IMR-90 (cell line): ENCODE data around the gene PXYLP1. TPM values are rescaled to one million over a fixed set of nuclear protein-coding genes. Genes with fewer than 3 reads are reported as not detected.

Experiments
- ATAC-seq: fragments of 200-7000 bp; cut with Tn5 transposase; 2 replicates; pipeline ENCODE4 v1.9.1; 2020; ENCODE audit warnings: low read depth, mild to moderate bottlenecking, moderate library complexity
- BruUV-seq: library from RNA; stranded (reverse); fragments of 400-500 nt; replicated peaks from 2 replicates; lab custom pipeline; 2021; lab: Mats Ljungman, UMichigan
- CTCF ChIA-PET: fragments of 300-600 bp; formaldehyde crosslinking; extraction: SDS; loops from one replicate; lab custom pipeline; 2021; ENCODE audit warnings: antibody characterized with exemption; lab: Yijun Ruan, JAX
- POLR2A ChIA-PET: fragments of 300-600 bp; sonication (Branson Sonifier 250); formaldehyde crosslinking; loops from one replicate; lab custom pipeline; 2022; ENCODE audit warnings: antibody characterized with exemption; ENCODE audit not compliant: unreplicated experiment; lab: Charles Lee
- DNase-seq: peaks from one replicate; pipeline ENCODE4 v3.0.0; 2013
- H2AFZ ChIP-seq: replicated peaks from 2 replicates; pipeline ENCODE3; 2013; ENCODE audit warnings: low read length, mild to moderate bottlenecking; ENCODE audit not compliant: poor library complexity
- H2AK5ac ChIP-seq: 2 replicates; pipeline ENCODE4 v1.6.1; 2013; ENCODE audit warnings: low read depth, low read length, inconsistent platforms
- H2AK9ac ChIP-seq: replicated peaks from 2 replicates; pipeline ENCODE3; 2013; ENCODE audit warnings: mild to moderate bottlenecking, low read depth, low read length, moderate library complexity; ENCODE audit not compliant: poor library complexity
- H2BK120ac ChIP-seq: 2 replicates; pipeline ENCODE4 v1.6.1; 2013; ENCODE audit warnings: low read depth, low read length, inconsistent platforms
- H2BK15ac ChIP-seq: 3 replicates; pipeline ENCODE4 v1.6.1; 2013; ENCODE audit warnings: low read depth, low read length, inconsistent platforms
- H2BK20ac ChIP-seq: 2 replicates; pipeline ENCODE4 v1.6.1; 2013; ENCODE audit warnings: low read depth, mild to moderate bottlenecking, inconsistent platforms, low read length, moderate library complexity
- H2BK5ac ChIP-seq: 2 replicates; pipeline ENCODE4 v1.6.1; 2013; ENCODE audit warnings: mild to moderate bottlenecking, low read depth, low read length, inconsistent platforms; ENCODE audit not compliant: poor library complexity, severe bottlenecking
- H3K14ac ChIP-seq: replicated peaks from 2 replicates; pipeline ENCODE4 v1.6.1; 2013; ENCODE audit warnings: low read depth, low read length, inconsistent platforms
- H3K18ac ChIP-seq: 2 replicates; pipeline ENCODE4 v1.6.1; 2013; ENCODE audit warnings: low read depth, low read length, control low read depth
- H3K23ac ChIP-seq: 2 replicates; pipeline ENCODE4 v1.6.1; 2013; ENCODE audit warnings: low read depth, low read length, inconsistent platforms
- H3K27ac ChIP-seq: 2 replicates; pipeline ENCODE4 v1.5.1; 2013; ENCODE audit warnings: mild to moderate bottlenecking, control low read depth, low read length; ENCODE audit not compliant: insufficient read depth
- H3K27me3 ChIP-seq: 2 replicates; pipeline ENCODE4 v1.6.1; 2013; ENCODE audit warnings: low read length; ENCODE audit not compliant: control insufficient read depth, insufficient read depth
- H3K36me3 ChIP-seq: 2 replicates; pipeline ENCODE4 v1.6.1; 2013; ENCODE audit warnings: low read length, mixed read lengths; ENCODE audit not compliant: control insufficient read depth, insufficient read depth
- H3K4ac ChIP-seq: 2 replicates; pipeline ENCODE4 v1.6.1; 2013; ENCODE audit warnings: low read depth, low read length, inconsistent platforms
- H3K4me1 ChIP-seq: 2 replicates; pipeline ENCODE4 v1.6.1; 2013; ENCODE audit warnings: low read length, mixed read lengths; ENCODE audit not compliant: control insufficient read depth, insufficient read depth
- H3K4me2 ChIP-seq: 2 replicates; pipeline ENCODE4 v1.6.1; 2013; ENCODE audit warnings: low read depth, mild to moderate bottlenecking, control low read depth, low read length, moderate library complexity
- H3K4me3 ChIP-seq: 2 replicates; pipeline ENCODE4 v1.5.1; 2013; ENCODE audit warnings: low read depth, mild to moderate bottlenecking, control low read depth, low read length, moderate library complexity; ENCODE audit not compliant: insufficient read depth
- H3K56ac ChIP-seq: 2 replicates; pipeline ENCODE4 v1.6.1; 2013; ENCODE audit warnings: low read length, inconsistent platforms; ENCODE audit not compliant: insufficient read depth; ENCODE audit errors: extremely low read depth
- H3K79me1 ChIP-seq, 2 experiments: 2 replicates each; pipeline ENCODE4 v1.6.1; 2013; ENCODE audit warnings: low read length in 2 of 2, inconsistent platforms in 1 of 2, low read depth in 1 of 2
- H3K9ac ChIP-seq: 2 replicates; pipeline ENCODE4 v1.6.1; 2013; ENCODE audit warnings: low read depth, low read length, control low read depth
- H3K9me1 ChIP-seq: 2 replicates; pipeline ENCODE4 v1.6.1; 2013; ENCODE audit warnings: low read length, inconsistent platforms; ENCODE audit not compliant: insufficient read depth
- H3K9me3 ChIP-seq: 2 replicates; pipeline ENCODE4 v1.6.1; 2013; ENCODE audit warnings: low read length; ENCODE audit not compliant: control insufficient read depth, insufficient read depth
- H4K20me1 ChIP-seq: 2 replicates; pipeline ENCODE4 v1.6.1; 2013; ENCODE audit warnings: low read length, inconsistent platforms; ENCODE audit not compliant: insufficient read depth
- H4K5ac ChIP-seq: 2 replicates; pipeline ENCODE4 v1.6.1; 2013; ENCODE audit warnings: mild to moderate bottlenecking, low read depth, low read length, control low read depth
- H4K8ac ChIP-seq, 2 experiments: 2 replicates each; pipeline ENCODE4 v1.6.1; 2013; ENCODE audit warnings: low read depth in 2 of 2, low read length in 2 of 2, control low read depth in 1 of 2, inconsistent platforms in 1 of 2
- H4K91ac ChIP-seq: 2 replicates; pipeline ENCODE4 v1.6.1; 2013; ENCODE audit warnings: low read depth, low read length, inconsistent platforms; ENCODE audit not compliant: insufficient read depth
- BHLHE40 ChIP-seq: fragments of 150-350 bp; IDR thresholded peaks from 2 replicates; pipeline ENCODE4 v1.6.1; 2016; ENCODE audit warnings: mild to moderate bottlenecking, low read depth, low read length
- CEBPB ChIP-seq: IDR thresholded peaks from 2 replicates; pipeline ENCODE4 v1.6.1; 2012; ENCODE audit warnings: low read depth, low read length, improper control_type of control experiment
- ELK1 ChIP-seq: fragments of 150-350 bp; IDR thresholded peaks from 2 replicates; pipeline ENCODE4 v1.6.1; 2016; ENCODE audit warnings: low read depth, mild to moderate bottlenecking, low read length, moderate library complexity, borderline replicate concordance
- FOS ChIP-seq: fragments of 150-350 bp; IDR thresholded peaks from 2 replicates; pipeline ENCODE4 v1.6.1; 2016; ENCODE audit warnings: low read depth, low read length
- MAFK ChIP-seq: IDR thresholded peaks from 2 replicates; pipeline ENCODE4 v1.6.1; 2012; ENCODE audit warnings: low read depth, low read length, improper control_type of control experiment
- RCOR1 ChIP-seq: IDR thresholded peaks from 2 replicates; pipeline ENCODE4 v1.6.1; 2012; ENCODE audit warnings: mild to moderate bottlenecking, low read length, improper control_type of control experiment; ENCODE audit not compliant: insufficient replicate concordance
- WGBS, 2 experiments: methylation state at CpG; one replicate each; pipeline versions ENCODE4 v1.1.5 to v1.1.7; 2013; ENCODE audit warnings: missing lambda C conversion rate in 2 of 2; ENCODE audit not compliant: insufficient read length in 1 of 2; ENCODE audit errors: extremely low coverage in 2 of 2; 5-methylcytosine and 5-hydroxymethylcytosine counted together
- dilution Hi-C: fragments of 300-500 bp; cut with HindIII; formaldehyde crosslinking; loops from one replicate; pipeline ENCODE4 v1.14.3; 2018; ENCODE audit warnings: low sequenced_read_pairs; ENCODE audit not compliant: unreplicated experiment
- in situ Hi-C: fragments of 300-500 bp; cut with MboI; formaldehyde crosslinking; loops from 3 replicates; pipeline ENCODE4 v1.14.3; 2019; ENCODE audit warnings: low sequenced_read_pairs, inconsistent platforms, mixed read lengths
- intact Hi-C: fragments of 100-400 bp; cut with micrococcal nuclease; formaldehyde crosslinking; loops from 2 replicates; pipeline ENCODE4 v1.10.0; 2022
- polyA plus RNA-seq, 3 experiments: library from polyadenylated mRNA; depleted of rRNA; stranded (reverse); fragments of >200 nt; gene quantifications; 2 replicates each; pipeline ENCODE4 v1.2.3, GENCODE V29; 2012; ENCODE audit warnings: low replicate concordance in 1 of 3
- total RNA-seq: library from RNA; depleted of rRNA; stranded (reverse); fragments of >200 nt; gene quantifications from 2 replicates; pipeline ENCODE4 v1.2.3, GENCODE V29; 2012

PXYLP1 gene
- total and polyA plus RNA-seq, 2 of the 4 experiments (the other 2 are of a cell fraction), result 11.7 to 15.6 TPM

GRCh38 chr3:141335531-141336061 lies 104.0 kb downstream of the PXYLP1 start:
- POLR2A ChIA-PET, result no interaction called here
- peak overlapping the region; percentile 95 for H2BK20ac ChIP-seq
- no peak for TF ChIP-seq RCOR1
- TF ChIP-seq FOS, result peak; percentile 35; the same call in 1 of the 2 replicates
- peak; percentile 34; the same call in 1 of the 2 replicates for TF ChIP-seq CEBPB
- peak; percentile 50 for TF ChIP-seq MAFK
- no peak for TF ChIP-seq ELK1
- TF ChIP-seq BHLHE40, result 0 out of 2 replicates have a peak, but pooled peaks have one; percentile 22
- peak overlapping the region; percentile 95 for H4K8ac ChIP-seq
- H2AK5ac ChIP-seq, result peak overlapping the region; percentile 98
- WGBS, 2 experiments, result no CpG with 5 or more reads among the region's 2 CpGs
- H3K9me1 ChIP-seq, result peaks cover 37% of the 10 kb centered on the region
- H3K18ac ChIP-seq, result peak overlapping the region; percentile 70
- ATAC-seq (peak; percentile 23), DNase-seq (peak; percentile 67)
- H3K79me1 ChIP-seq, result peaks cover 0 to 27% of the 10 kb centered on the region in 2 experiments; a peak in 3 of 4 replicates
- dilution Hi-C loops, result no loop called here
- BruUV-seq, result no TSS peak
- peak overlapping the region; percentile 79 for H4K5ac ChIP-seq
- H3K56ac ChIP-seq, result peak overlapping the region; percentile 90
- H3K14ac ChIP-seq, result peak overlapping the region; percentile 94
- no peak overlapping the region; the same call in 1 of the 2 replicates for H3K4me2 ChIP-seq
- H2BK15ac ChIP-seq, result peak overlapping the region; percentile 86
- no peaks in the 10 kb centered on the region for H3K9me3 ChIP-seq
- peaks cover 38% of the 10 kb centered on the region for H3K4me1 ChIP-seq
- H2BK120ac ChIP-seq, result peak overlapping the region; percentile 99
- H2AK9ac ChIP-seq, result peak overlapping the region; percentile 79
- no peak overlapping the region for H3K4me3 ChIP-seq
- no peaks in the 10 kb centered on the region for H3K36me3 ChIP-seq
- peak overlapping the region; percentile 98 for H3K4ac ChIP-seq
- intact Hi-C loops, result no loop called here
- H3K9ac ChIP-seq, result peak overlapping the region; percentile 7; the same call in 1 of the 2 replicates
- H3K27me3 ChIP-seq, result no peaks in the 10 kb centered on the region
- H2AFZ ChIP-seq, result peak overlapping the region; percentile 65
- H4K91ac ChIP-seq, result peak overlapping the region; percentile 97
- in situ Hi-C loops, result loop anchor here (25.0 kb wide), 1 partner anchor 552 kb away; the partner anchor contains the start of gene ATP1B3
- no peaks in the 10 kb centered on the region for H4K20me1 ChIP-seq
- peak overlapping the region; percentile 57 for H3K27ac ChIP-seq
- peak overlapping the region; percentile 99 for H2BK5ac ChIP-seq
- CTCF ChIA-PET, result interaction anchor here (0.9 kb wide), 1 partner anchor 116 kb away, joined by 3 read pairs; no protein-coding TSS in a partner anchor
- H3K23ac ChIP-seq, result peak overlapping the region; percentile 81
